Gastrocnemius medialis (tissue), 4 donors: ENCODE measurements around the gene STK17A. TPM values are rescaled to one million over a fixed set of nuclear protein-coding genes. Genes with fewer than 3 reads are reported as not detected.

Source experiments
- ATAC-seq, 2 donors: fragments of 150-250 bp; one replicate each; pipeline ENCODE4 v1.9.1; 2016
- DNase-seq, 2 donors: peaks; one replicate each; pipeline ENCODE4 v3.0.0-alpha.2; 2019
- H3K27ac ChIP-seq, 4 donors: fragments of 200-600 bp; sonication (generic); 1 replicate in 1 of 4; 2 replicates in 3 of 4; pipeline ENCODE4 v1.5.1; 2016 to 2018; ENCODE audit warnings: mild to moderate bottlenecking in 2 of 4, moderate library complexity in 1 of 4
- H3K27me3 ChIP-seq, 3 donors: fragments of 200-600 bp; sonication (generic) in 2 of 3; 1 replicate in 1 of 3; 2 replicates in 2 of 3; pipeline versions ENCODE4 v1.5.1 to v1.6.0; 2016 to 2019; ENCODE audit warnings: mild to moderate bottlenecking in 1 of 3, moderate library complexity in 1 of 3
- H3K36me3 ChIP-seq, 2 donors: fragments of 200-600 bp; sonication (generic) in 1 of 2; one replicate each; pipeline ENCODE4 v1.5.1; 2017 to 2018
- H3K4me1 ChIP-seq, 2 donors: fragments of 200-600 bp; sonication (generic) in 1 of 2; one replicate each; pipeline ENCODE4 v1.5.1; 2016 to 2017; ENCODE audit warnings: mild to moderate bottlenecking in 2 of 2
- H3K4me3 ChIP-seq, 4 donors: fragments of 200-600 bp; sonication (generic) in 3 of 4; 1 replicate in 1 of 4; 2 replicates in 3 of 4; pipeline ENCODE4 v1.5.1; 2016 to 2019; ENCODE audit warnings: mild to moderate bottlenecking in 2 of 4
- H3K9me3 ChIP-seq, 3 donors: fragments of 200-600 bp; sonication (generic) in 2 of 3; 1 replicate in 1 of 3; 2 replicates in 2 of 3; pipeline ENCODE4 v1.5.1; 2016 to 2019
- CTCF ChIP-seq, 5 experiments: fragments of 450-650 bp in 3 of 5; fragments of 200-600 bp in 2 of 5; sonication (generic) in 2 of 5; IDR thresholded peaks in 4 of 5; conservative IDR thresholded peaks in 1 of 5; 1 replicate in 4 of 5; 2 replicates in 1 of 5; pipeline ENCODE4 v1.5.1; 2016 to 2019; ENCODE audit warnings: antibody characterized with exemption in 5 of 5, mild to moderate bottlenecking in 3 of 5, moderate library complexity in 3 of 5
- POLR2A ChIP-seq, 2 donors: fragments of 450-650 bp; IDR thresholded peaks; one replicate each; pipeline ENCODE4 v1.6.1; 2017; ENCODE audit warnings: antibody characterized with exemption in 2 of 2, mild to moderate bottlenecking in 2 of 2, moderate library complexity in 2 of 2
- in situ Hi-C, 4 donors: fragments of 200-750 bp; cut with MboI; loops; one replicate each; pipeline versions ENCODE4 v1.15.0 to v1.8.0; 2017; ENCODE audit warnings: low sequenced_read_pairs in 4 of 4
- intact Hi-C: fragments of 100-400 bp; cut with DNase I; formaldehyde crosslinking; loops from one replicate; pipeline ENCODE4 v1.15.1; 2023; ENCODE audit warnings: low total_unique reads
- total RNA-seq, 4 donors: library from RNA; depleted of rRNA; stranded (reverse); fragments of >200 nt; gene quantifications; one replicate each; pipeline versions ENCODE4 v1.1.0 to v1.2.3, GENCODE V29; 2016

The STK17A gene
- total RNA-seq, 4 donors from 2014 or later = 19.7 to 22.3 (median 21.4) TPM

- H3K27me3 ChIP-seq = no peaks in the 10 kb centered on the region
Measured at GRCh38 chr7:43557831-43558495, 24.9 kb upstream of the STK17A start.

GRCh38 chr7:43559171-43559945 lies 23.6 kb upstream of the STK17A start:
- H3K4me3 ChIP-seq = no peak overlapping the region
- H3K4me1 ChIP-seq = no peaks in the 10 kb centered on the region
- no peak for DNase-seq
- H3K27ac ChIP-seq = no peak overlapping the region
- H3K36me3 ChIP-seq = no peaks in the 10 kb centered on the region
- no peaks in the 10 kb centered on the region for H3K27me3 ChIP-seq
- in situ Hi-C loops = no loop called here
- no peak for TF ChIP-seq CTCF (IDR thresholded peaks at IDR 0.05 in 4 of 5, conservative IDR thresholded peaks at IDR 0.05 in 1 of 5)
- TF ChIP-seq POLR2A (IDR thresholded peaks at IDR 0.05) = no peak
- no peak for ATAC-seq
- intact Hi-C loops = no loop called here
- H3K9me3 ChIP-seq = no peaks in the 10 kb centered on the region

More at GRCh38 chr7:43557831-43558495, 24.9 kb upstream of the STK17A start:
- no peak for TF ChIP-seq POLR2A (IDR thresholded peaks at IDR 0.05)
- H3K9me3 ChIP-seq = no peaks in the 10 kb centered on the region
- peaks cover 0 to 3% of the 10 kb centered on the region in 2 donors for H3K4me1 ChIP-seq
- no peak overlapping the region for H3K4me3 ChIP-seq
- ATAC-seq = no peak
- no peaks in the 10 kb centered on the region for H3K36me3 ChIP-seq
- in situ Hi-C loops (no loop called here), intact Hi-C loops (no loop called here)
- no peak for DNase-seq
- H3K27ac ChIP-seq = no peak overlapping the region

GRCh38 chr7:43559946-43560335 lies 23.0 kb upstream of the STK17A start:
- H3K36me3 ChIP-seq = no peaks in the 10 kb centered on the region
- no peaks in the 10 kb centered on the region for H3K9me3 ChIP-seq
- DNase-seq (no peak), ATAC-seq (no peak)
- H3K27ac ChIP-seq = no peak overlapping the region
- no peaks in the 10 kb centered on the region for H3K27me3 ChIP-seq
- TF ChIP-seq POLR2A (IDR thresholded peaks at IDR 0.05) (no peak), CTCF (IDR thresholded peaks at IDR 0.05 in 4 of 5, conservative IDR thresholded peaks at IDR 0.05 in 1 of 5) (no peak)
- intact Hi-C loops (no loop called here), in situ Hi-C loops (no loop called here)
- H3K4me1 ChIP-seq = no peaks in the 10 kb centered on the region
- H3K4me3 ChIP-seq = no peak overlapping the region

- no peaks in the 10 kb centered on the region for H3K9me3 ChIP-seq
- in situ Hi-C loops (no loop called here), intact Hi-C loops (no loop called here)
- TF ChIP-seq POLR2A (IDR thresholded peaks at IDR 0.05) (no peak), CTCF (IDR thresholded peaks at IDR 0.05 in 4 of 5, conservative IDR thresholded peaks at IDR 0.05 in 1 of 5) (no peak)
- DNase-seq (no peak), ATAC-seq (no peak)
- H3K4me1 ChIP-seq = no peaks in the 10 kb centered on the region
- no peak overlapping the region for H3K4me3 ChIP-seq
- no peaks in the 10 kb centered on the region for H3K27me3 ChIP-seq
- no peak overlapping the region for H3K27ac ChIP-seq
- H3K36me3 ChIP-seq = no peaks in the 10 kb centered on the region
Measured at GRCh38 chr7:43560742-43561330, 22.1 kb upstream of the STK17A start.

GRCh38 chr7:43562383-43562782 lies 20.5 kb upstream of the STK17A start:
- TF ChIP-seq CTCF (IDR thresholded peaks at IDR 0.05 in 4 of 5, conservative IDR thresholded peaks at IDR 0.05 in 1 of 5) (no peak), POLR2A (IDR thresholded peaks at IDR 0.05) (no peak)
- Histone ChIP-seq H3K27ac (no peak overlapping the region), H3K4me1 (no peaks in the 10 kb centered on the region), H3K36me3 (no peaks in the 10 kb centered on the region), H3K9me3 (no peaks in the 10 kb centered on the region), H3K4me3 (no peak overlapping the region), H3K27me3 (no peaks in the 10 kb centered on the region)
- no peak for ATAC-seq
- intact Hi-C loops = no loop called here
- DNase-seq = no peak
- in situ Hi-C loops = no loop called here
